KMS-11 (cell line): Measurements from ENCODE around the gene OR2AT4.
"Not testable (repeated sequence)": the region's sequence is repeated elsewhere in the genome, so short reads cannot be mapped to it uniquely, and the experiment has no call there.

ENCODE experiments used
- H2AFZ ChIP-seq: fragments of 200-600 bp; sonication (generic); 2 replicates; pipeline ENCODE4 v1.6.1; 2016; ENCODE audit warnings: antibody characterized with exemption, mixed run types, low read depth
- H3K27ac ChIP-seq: fragments of 200-600 bp; sonication (generic); 2 replicates; pipeline ENCODE4 v1.6.1; 2016; ENCODE audit warnings: mild to moderate bottlenecking, mixed run types
- H3K27me3 ChIP-seq: fragments of 200-600 bp; sonication (generic); 2 replicates; pipeline ENCODE4 v1.6.1; 2017; ENCODE audit warnings: mild to moderate bottlenecking, low read depth, mixed run types, moderate library complexity; ENCODE audit not compliant: insufficient read depth
- H3K36me3 ChIP-seq: fragments of 200-600 bp; sonication (generic); 2 replicates; pipeline ENCODE4 v1.6.1; 2017; ENCODE audit warnings: mild to moderate bottlenecking, mixed run types; ENCODE audit not compliant: insufficient read depth
- H3K4me1 ChIP-seq: fragments of 200-600 bp; sonication (generic); 2 replicates; pipeline ENCODE4 v1.6.1; 2016; ENCODE audit warnings: mild to moderate bottlenecking, low read depth, mixed run types; ENCODE audit not compliant: poor library complexity, severe bottlenecking
- H3K4me2 ChIP-seq: fragments of 200-600 bp; sonication (generic); 2 replicates; pipeline ENCODE4 v1.7.0; 2016; ENCODE audit warnings: mild to moderate bottlenecking, mixed run types
- H3K4me3 ChIP-seq: fragments of 200-600 bp; sonication (generic); IDR thresholded peaks from 2 replicates; pipeline ENCODE4 v1.6.1; 2017; ENCODE audit warnings: low read depth, low read length, mixed read lengths; ENCODE audit not compliant: insufficient read depth
- H3K79me2 ChIP-seq: fragments of 200-600 bp; sonication (generic); 2 replicates; pipeline ENCODE4 v1.6.1; 2016; ENCODE audit warnings: low read depth, mixed run types; ENCODE audit not compliant: insufficient read depth
- H3K9ac ChIP-seq: fragments of 200-600 bp; sonication (generic); 2 replicates; pipeline ENCODE4 v1.6.1; 2016; ENCODE audit warnings: mild to moderate bottlenecking, mixed run types
- H4K20me1 ChIP-seq: fragments of 200-600 bp; sonication (generic); 2 replicates; pipeline ENCODE4 v1.6.1; 2016; ENCODE audit warnings: mild to moderate bottlenecking, mixed run types; ENCODE audit not compliant: insufficient read depth
- TF ChIP-seq, protein P1 (sequence below): fragments of 200-600 bp; sonication (generic); conservative IDR thresholded peaks from 2 replicates; pipeline ENCODE4 v1.6.1; 2017; ENCODE audit warnings: low read depth, mild to moderate bottlenecking, antibody characterized with exemption, low read length, moderate library complexity, mixed read lengths

OR2AT4 gene

DNA sequence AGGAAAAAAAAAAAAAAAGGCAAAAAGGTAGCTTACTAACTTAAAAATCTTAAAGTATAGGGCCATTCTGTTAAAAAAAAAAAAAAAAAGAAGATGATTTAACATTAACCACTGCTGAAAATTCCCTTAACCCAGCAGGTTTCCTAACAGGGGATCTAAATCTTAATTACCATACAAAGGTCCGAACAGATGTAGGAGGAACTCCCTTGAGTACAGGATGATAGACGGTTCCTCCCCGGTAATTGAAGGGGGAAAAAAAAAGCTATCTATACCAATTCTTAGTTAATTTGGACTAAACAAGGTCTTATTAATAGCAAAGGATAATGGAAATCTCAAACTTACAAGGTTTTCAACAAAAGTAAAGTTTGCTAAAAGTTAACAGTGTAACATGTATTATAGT, 54.9 kb downstream of the OR2AT4 start:
- not testable (repeated sequence) for H3K36me3 ChIP-seq, H3K27me3 ChIP-seq, H3K27ac ChIP-seq, H3K4me2 ChIP-seq, H3K79me2 ChIP-seq, H3K4me1 ChIP-seq, H4K20me1 ChIP-seq, H3K9ac ChIP-seq, H2AFZ ChIP-seq, H3K4me3 ChIP-seq

DNA sequence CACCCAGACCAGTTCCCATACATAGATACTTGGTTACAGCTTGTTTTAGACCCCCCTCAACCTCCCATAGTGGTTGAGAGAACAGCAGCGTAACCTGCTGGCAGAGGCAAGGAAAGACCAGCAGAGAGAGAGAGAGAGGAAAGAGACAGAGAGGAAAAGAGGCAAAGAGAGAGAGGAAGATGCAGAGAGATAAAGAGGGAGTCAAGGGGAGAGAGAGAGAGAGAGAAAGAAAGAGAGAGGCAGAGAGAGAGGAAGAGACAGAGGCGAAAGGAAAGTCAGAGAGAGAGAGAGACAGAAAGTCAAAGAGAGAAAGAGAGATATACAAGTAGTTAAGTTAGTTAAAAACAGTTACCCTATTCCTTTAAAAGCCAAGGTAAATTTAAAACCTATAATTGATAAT, 55.4 kb downstream of the OR2AT4 start:
- H3K4me2 ChIP-seq: no peak overlapping the region
- no peaks in the 10 kb centered on the region for H3K4me1 ChIP-seq
- H2AFZ ChIP-seq: no peak overlapping the region
- no peak overlapping the region for H3K27ac ChIP-seq
- H3K4me3 ChIP-seq: no peak overlapping the region
- TF ChIP-seq, protein P1, sequence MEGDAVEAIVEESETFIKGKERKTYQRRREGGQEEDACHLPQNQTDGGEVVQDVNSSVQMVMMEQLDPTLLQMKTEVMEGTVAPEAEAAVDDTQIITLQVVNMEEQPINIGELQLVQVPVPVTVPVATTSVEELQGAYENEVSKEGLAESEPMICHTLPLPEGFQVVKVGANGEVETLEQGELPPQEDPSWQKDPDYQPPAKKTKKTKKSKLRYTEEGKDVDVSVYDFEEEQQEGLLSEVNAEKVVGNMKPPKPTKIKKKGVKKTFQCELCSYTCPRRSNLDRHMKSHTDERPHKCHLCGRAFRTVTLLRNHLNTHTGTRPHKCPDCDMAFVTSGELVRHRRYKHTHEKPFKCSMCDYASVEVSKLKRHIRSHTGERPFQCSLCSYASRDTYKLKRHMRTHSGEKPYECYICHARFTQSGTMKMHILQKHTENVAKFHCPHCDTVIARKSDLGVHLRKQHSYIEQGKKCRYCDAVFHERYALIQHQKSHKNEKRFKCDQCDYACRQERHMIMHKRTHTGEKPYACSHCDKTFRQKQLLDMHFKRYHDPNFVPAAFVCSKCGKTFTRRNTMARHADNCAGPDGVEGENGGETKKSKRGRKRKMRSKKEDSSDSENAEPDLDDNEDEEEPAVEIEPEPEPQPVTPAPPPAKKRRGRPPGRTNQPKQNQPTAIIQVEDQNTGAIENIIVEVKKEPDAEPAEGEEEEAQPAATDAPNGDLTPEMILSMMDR: no peak
- no peaks in the 10 kb centered on the region for H3K36me3 ChIP-seq
- H3K79me2 ChIP-seq: no peaks in the 10 kb centered on the region
- no peaks in the 10 kb centered on the region for H4K20me1 ChIP-seq
- H3K9ac ChIP-seq: no peak overlapping the region
- no peaks in the 10 kb centered on the region for H3K27me3 ChIP-seq

- Histone ChIP-seq H3K9ac (no peak overlapping the region), H3K36me3 (no peaks in the 10 kb centered on the region), H3K4me3 (no peak overlapping the region), H2AFZ (no peak overlapping the region), H3K79me2 (no peaks in the 10 kb centered on the region), H4K20me1 (no peaks in the 10 kb centered on the region), H3K27ac (no peak overlapping the region), H3K4me1 (no peaks in the 10 kb centered on the region), H3K4me2 (no peak overlapping the region), H3K27me3 (no peaks in the 10 kb centered on the region)
- TF ChIP-seq, protein P1: no peak
Measured at GRCh38 chr11:75040167-75040770, 56.4 kb downstream of the OR2AT4 start.

- H3K4me2 ChIP-seq: no peak overlapping the region
- no peak overlapping the region for H3K9ac ChIP-seq
- no peak overlapping the region for H3K27ac ChIP-seq
- no peak overlapping the region for H3K4me3 ChIP-seq
- H3K79me2 ChIP-seq: no peaks in the 10 kb centered on the region
- H3K27me3 ChIP-seq: no peaks in the 10 kb centered on the region
- TF ChIP-seq, protein P1: no peak
- no peaks in the 10 kb centered on the region for H3K4me1 ChIP-seq
- H2AFZ ChIP-seq: no peak overlapping the region
- no peaks in the 10 kb centered on the region for H3K36me3 ChIP-seq
- no peaks in the 10 kb centered on the region for H4K20me1 ChIP-seq
Measured at GRCh38 chr11:75035911-75036565, 60.6 kb downstream of the OR2AT4 start.

GRCh38 chr11:75035256-75035655, 61.4 kb downstream of the OR2AT4 start:
- Histone ChIP-seq H3K4me1 (no peaks in the 10 kb centered on the region), H3K36me3 (no peaks in the 10 kb centered on the region), H3K9ac (no peak overlapping the region), H3K27ac (no peak overlapping the region), H3K27me3 (no peaks in the 10 kb centered on the region), H2AFZ (no peak overlapping the region), H3K4me2 (no peak overlapping the region), H4K20me1 (no peaks in the 10 kb centered on the region), H3K4me3 (no peak overlapping the region), H3K79me2 (no peaks in the 10 kb centered on the region)
- TF ChIP-seq, protein P1: no peak
